Thymus (tissue), 11 donors: ENCODE measurements around the gene SLC6A13. TPM values are rescaled to one million over a fixed set of nuclear protein-coding genes. Genes with fewer than 3 reads are reported as not detected.
"Not testable (repeated sequence)": the region's sequence is repeated elsewhere in the genome, so short reads cannot be mapped to it uniquely, and the experiment has no call there.

ENCODE experiments used
- DNase-seq, 9 donors: peaks; one replicate each; pipeline ENCODE4 v3.0.0-alpha.2; 2013; ENCODE audit warnings: low spot score in 9 of 9, low read depth in 6 of 9, missing footprints in 1 of 9
- H3K27ac ChIP-seq, 2 donors: one replicate each; pipeline ENCODE4 v1.5.1; 2013; ENCODE audit warnings: control low read depth in 1 of 2, low read depth in 1 of 2, low read length in 1 of 2, mild to moderate bottlenecking in 1 of 2, moderate library complexity in 1 of 2
- H3K27me3 ChIP-seq, 2 donors: one replicate each; pipeline ENCODE4 v1.5.1; 2013; ENCODE audit warnings: low read length in 1 of 2; ENCODE audit not compliant: control insufficient read depth in 2 of 2, insufficient read depth in 1 of 2
- H3K36me3 ChIP-seq, 2 donors: one replicate each; pipeline ENCODE4 v1.5.1; 2013; ENCODE audit warnings: low read length in 1 of 2, mild to moderate bottlenecking in 1 of 2, moderate library complexity in 1 of 2; ENCODE audit not compliant: control insufficient read depth in 2 of 2, insufficient read depth in 2 of 2
- H3K4me1 ChIP-seq, 2 donors: one replicate each; pipeline ENCODE4 v1.5.1; 2013; ENCODE audit warnings: low read length in 2 of 2; ENCODE audit not compliant: control insufficient read depth in 2 of 2, insufficient read depth in 2 of 2
- H3K4me3 ChIP-seq, 2 donors: one replicate each; pipeline ENCODE4 v1.5.1; 2013; ENCODE audit warnings: low read length in 2 of 2, control low read depth in 1 of 2, mild to moderate bottlenecking in 1 of 2
- H3K9me3 ChIP-seq, 2 donors: one replicate each; pipeline ENCODE4 v1.5.1; 2013; ENCODE audit warnings: low read length in 1 of 2, mild to moderate bottlenecking in 1 of 2; ENCODE audit not compliant: control insufficient read depth in 2 of 2, insufficient read depth in 1 of 2
- WGBS: extraction: QIAGEN DNeasy Blood & Tissue Kit; methylation state at CpG from one replicate; pipeline ENCODE4 v1.1.7; 2013; 5-methylcytosine and 5-hydroxymethylcytosine counted together
- polyA plus RNA-seq: library from polyadenylated mRNA; stranded (reverse); fragments of 200-250 nt; gene quantifications from one replicate; pipeline ENCODE4 v1.2.3, GENCODE V29; 2013
- total RNA-seq: library from RNA; stranded (reverse); fragments of 120-200 nt; gene quantifications from one replicate; pipeline ENCODE4 v1.2.4, GENCODE V29; 2013
- donor health status: healthy.

SLC6A13 gene
- total and polyA plus RNA-seq, 2 donors: 0.28 to 2.9 TPM

GRCh38 chr12:217029-217428 is 45.6 kb downstream of the SLC6A13 start:
- H3K36me3 ChIP-seq, H3K27ac ChIP-seq, DNase-seq, H3K4me3 ChIP-seq, H3K4me1 ChIP-seq, H3K9me3 ChIP-seq: not testable (repeated sequence)
- H3K27me3 ChIP-seq: peaks cover 0 to 19% of the 10 kb centered on the region in 2 donors
- WGBS: 88% methylated on average over 6 of the region's 6 CpGs

GRCh38 chr12:215116-215515 is 47.5 kb downstream of the SLC6A13 start:
- H3K36me3 ChIP-seq: no peaks in the 10 kb centered on the region
- H3K27me3 ChIP-seq: peaks cover 0 to 28% of the 10 kb centered on the region in 2 donors
- no peak overlapping the region for H3K27ac ChIP-seq
- H3K4me1 ChIP-seq: no peaks in the 10 kb centered on the region
- 98% methylated on average over 6 of the region's 6 CpGs for WGBS
- no peak for DNase-seq
- no peaks in the 10 kb centered on the region for H3K9me3 ChIP-seq
- H3K4me3 ChIP-seq: no peak overlapping the region

GRCh38 chr12:214003-214741 is 48.5 kb downstream of the SLC6A13 start, which contains the start of gene SLC6A12:
Gene SLC6A12 (minus strand): TSS chr12:214157. CDS start chr12:209986, 4,171 bp downstream.
- 62% methylated on average over 14 of the region's 14 CpGs for WGBS
- no peaks in the 10 kb centered on the region for H3K4me1 ChIP-seq
- peaks cover 0 to 30% of the 10 kb centered on the region in 2 donors for H3K27me3 ChIP-seq
- H3K4me3 ChIP-seq: no peak within 1 kb of the TSS
- H3K27ac ChIP-seq: no peak within 1 kb of the TSS
- no peaks in the 10 kb centered on the region for H3K36me3 ChIP-seq
- no peak for DNase-seq
- H3K9me3 ChIP-seq: no peaks in the 10 kb centered on the region

GRCh38 chr12:213527-213932 is 49.1 kb downstream of the SLC6A13 start:
- 63% methylated on average over 12 of the region's 12 CpGs for WGBS
- no peak overlapping the region for H3K4me3 ChIP-seq
- peaks cover 0 to 34% of the 10 kb centered on the region in 2 donors for H3K27me3 ChIP-seq
- H3K9me3 ChIP-seq: no peaks in the 10 kb centered on the region
- H3K4me1 ChIP-seq: no peaks in the 10 kb centered on the region
- no peak overlapping the region for H3K27ac ChIP-seq
- no peaks in the 10 kb centered on the region for H3K36me3 ChIP-seq
- no peak for DNase-seq

GRCh38 chr12:212715-213526 is 49.7 kb downstream of the SLC6A13 start:
- no peaks in the 10 kb centered on the region for H3K36me3 ChIP-seq
- H3K4me1 ChIP-seq: no peaks in the 10 kb centered on the region
- no peak overlapping the region for H3K4me3 ChIP-seq
- WGBS: 63% methylated on average over 22 of the region's 22 CpGs
- H3K27me3 ChIP-seq: peaks cover 0 to 35% of the 10 kb centered on the region in 2 donors
- H3K9me3 ChIP-seq: no peaks in the 10 kb centered on the region
- H3K27ac ChIP-seq: no peak overlapping the region
- no peak for DNase-seq

GRCh38 chr12:212415-212714 is 50.3 kb downstream of the SLC6A13 start:
- WGBS: 57% methylated on average over 8 of the region's 8 CpGs
- Histone ChIP-seq H3K4me3 (no peak overlapping the region), H3K4me1 (no peaks in the 10 kb centered on the region), H3K27me3 (peaks cover 0 to 37% of the 10 kb centered on the region in 2 donors), H3K36me3 (no peaks in the 10 kb centered on the region), H3K9me3 (no peaks in the 10 kb centered on the region), H3K27ac (no peak overlapping the region)
- DNase-seq: no peak

- no peaks in the 10 kb centered on the region for H3K4me1 ChIP-seq
- no peak for DNase-seq
- no peak overlapping the region for H3K4me3 ChIP-seq
- H3K36me3 ChIP-seq: no peaks in the 10 kb centered on the region
- peaks cover 0 to 40% of the 10 kb centered on the region in 2 donors for H3K27me3 ChIP-seq
- WGBS: 93% methylated on average over 16 of the region's 16 CpGs
- H3K27ac ChIP-seq: no peak overlapping the region
- no peaks in the 10 kb centered on the region for H3K9me3 ChIP-seq
These were observed 50.8 kb downstream of the SLC6A13 start for GRCh38 chr12:211639-212414.

- DNase-seq: no peak
- H3K27ac ChIP-seq: no peak overlapping the region
- H3K4me1 ChIP-seq: no peaks in the 10 kb centered on the region
- peaks cover 0 to 43% of the 10 kb centered on the region in 2 donors for H3K27me3 ChIP-seq
- H3K9me3 ChIP-seq: no peaks in the 10 kb centered on the region
- 94% methylated on average over 3 of the region's 3 CpGs for WGBS
- H3K36me3 ChIP-seq: no peaks in the 10 kb centered on the region
- no peak overlapping the region for H3K4me3 ChIP-seq
These were observed 51.5 kb downstream of the SLC6A13 start for GRCh38 chr12:211142-211465.
